Sigmoid colon (tissue), 7 donors: ENCODE data around the gene VPS8. TPM values are rescaled to one million over a fixed set of nuclear protein-coding genes. Genes with fewer than 3 reads are reported as not detected.

Experiments used
- DNase-seq: peaks from one replicate; pipeline ENCODE4 v3.0.0-alpha.2; 2019
- H3K27ac ChIP-seq, 4 donors: fragments of 200-600 bp; sonication (generic); one replicate each; pipeline ENCODE4 v1.5.1; 2016 to 2019; ENCODE audit warnings: mild to moderate bottlenecking in 1 of 4
- H3K27me3 ChIP-seq, 3 donors: fragments of 200-600 bp; sonication (generic); one replicate each; pipeline ENCODE4 v1.5.1; 2019; ENCODE audit warnings: mild to moderate bottlenecking in 1 of 3
- H3K36me3 ChIP-seq, 4 donors: fragments of 200-600 bp; sonication (generic); one replicate each; pipeline ENCODE4 v1.5.1; 2016 to 2019
- H3K4me1 ChIP-seq, 4 donors: fragments of 200-600 bp; sonication (generic); one replicate each; pipeline ENCODE4 v1.5.1; 2017 to 2019
- H3K4me3 ChIP-seq, 4 donors: fragments of 200-600 bp; sonication (generic); one replicate each; pipeline ENCODE4 v1.5.1; 2017 to 2019; ENCODE audit warnings: mild to moderate bottlenecking in 2 of 4, moderate library complexity in 1 of 4
- H3K9me3 ChIP-seq, 4 donors: fragments of 200-600 bp in 3 of 4; sonication (generic) in 3 of 4; one replicate each; pipeline versions ENCODE4 v1.5.1 to v1.6.1; 2013 to 2019
- EP300 ChIP-seq, 4 donors: sonication (generic); formaldehyde crosslinking; IDR thresholded peaks; one replicate each; pipeline ENCODE4 v1.6.1; 2017; ENCODE audit warnings: antibody characterized with exemption in 4 of 4
- POLR2A ChIP-seq, 2 donors: fragments of 450-650 bp; IDR thresholded peaks; one replicate each; pipeline ENCODE4 v1.6.1; 2016; ENCODE audit warnings: antibody characterized with exemption in 2 of 2, mild to moderate bottlenecking in 2 of 2, moderate library complexity in 2 of 2
- POLR2AphosphoS5 ChIP-seq, 4 donors: sonication (generic); formaldehyde crosslinking; IDR thresholded peaks; one replicate each; pipeline ENCODE4 v1.6.1; 2017; ENCODE audit warnings: antibody characterized with exemption in 4 of 4
- WGBS, 2 donors: extraction: QIAGEN DNeasy Blood & Tissue Kit; methylation state at CpG; one replicate each; pipeline ENCODE4 v1.1.7; 2013; 5-methylcytosine and 5-hydroxymethylcytosine counted together
- intact Hi-C: fragments of 100-400 bp; cut with DNase I; formaldehyde crosslinking; loops from one replicate; pipeline ENCODE4 v1.15.1; 2023
- polyA plus RNA-seq, 3 donors: library from polyadenylated mRNA; stranded (reverse); fragments of 200-250 nt; gene quantifications; one replicate each; pipeline ENCODE4 v1.2.3, GENCODE V29; 2013
- total RNA-seq, 4 donors: library from RNA; depleted of rRNA; stranded (reverse); fragments of >200 nt; gene quantifications; one replicate each; pipeline ENCODE4 v1.1.0, GENCODE V29; 2016
- TF ChIP-seq, protein P1 (sequence below), 4 experiments: fragments of 450-650 bp in 3 of 4; fragments of 200-600 bp in 1 of 4; IDR thresholded peaks; one replicate each; pipeline ENCODE4 v1.5.1; 2016 to 2019; ENCODE audit warnings: antibody characterized with exemption in 4 of 4, mild to moderate bottlenecking in 3 of 4, moderate library complexity in 2 of 4
- donor health status: healthy with polysubstance abuse.
- donor health status: Bipolar disorder and iron deficiency.
- donor health status: healthy.

VPS8 gene
- total and polyA plus RNA-seq, 7 donors: 12.0 to 64.5 (median 34.6) TPM

DNA sequence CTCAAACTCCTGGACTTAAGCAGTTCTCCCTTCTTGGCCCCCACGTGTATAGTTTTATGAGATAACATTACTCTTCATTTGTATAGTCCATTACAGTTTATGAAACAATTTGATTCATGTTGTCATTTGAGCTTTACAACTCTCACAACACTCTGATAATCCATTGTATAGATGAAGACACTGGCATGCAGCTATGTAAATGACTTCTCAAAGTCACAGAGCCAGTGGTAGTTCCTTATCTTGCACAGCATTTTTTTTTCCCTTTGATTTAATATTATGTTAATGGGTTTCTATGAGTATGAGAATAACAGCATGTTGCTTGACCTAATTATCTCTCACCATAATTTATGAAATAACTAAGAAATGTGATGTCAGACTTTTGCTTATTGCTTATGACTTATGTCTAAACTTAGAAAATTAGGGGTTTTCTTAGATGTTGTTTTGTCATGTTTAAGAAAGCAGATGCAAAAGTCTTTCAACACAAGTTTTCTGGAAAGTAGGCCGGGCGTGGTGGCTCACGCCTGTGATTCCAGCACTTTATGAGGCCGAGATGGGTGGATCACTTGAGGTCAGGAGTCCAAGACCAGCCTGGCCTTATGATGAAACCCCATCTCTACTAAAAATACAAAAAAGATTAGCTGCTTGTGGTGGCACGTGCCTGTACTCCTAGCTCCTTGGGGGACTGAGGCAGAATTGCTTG, 13.3 kb downstream of the VPS8 start:
- H3K4me3 ChIP-seq: no peak overlapping the region
- TF ChIP-seq POLR2A (IDR thresholded peaks at IDR 0.05) (no peak), POLR2AphosphoS5 (IDR thresholded peaks at IDR 0.05) (no peak), EP300 (IDR thresholded peaks at IDR 0.05) (no peak)
- TF ChIP-seq, protein P1, sequence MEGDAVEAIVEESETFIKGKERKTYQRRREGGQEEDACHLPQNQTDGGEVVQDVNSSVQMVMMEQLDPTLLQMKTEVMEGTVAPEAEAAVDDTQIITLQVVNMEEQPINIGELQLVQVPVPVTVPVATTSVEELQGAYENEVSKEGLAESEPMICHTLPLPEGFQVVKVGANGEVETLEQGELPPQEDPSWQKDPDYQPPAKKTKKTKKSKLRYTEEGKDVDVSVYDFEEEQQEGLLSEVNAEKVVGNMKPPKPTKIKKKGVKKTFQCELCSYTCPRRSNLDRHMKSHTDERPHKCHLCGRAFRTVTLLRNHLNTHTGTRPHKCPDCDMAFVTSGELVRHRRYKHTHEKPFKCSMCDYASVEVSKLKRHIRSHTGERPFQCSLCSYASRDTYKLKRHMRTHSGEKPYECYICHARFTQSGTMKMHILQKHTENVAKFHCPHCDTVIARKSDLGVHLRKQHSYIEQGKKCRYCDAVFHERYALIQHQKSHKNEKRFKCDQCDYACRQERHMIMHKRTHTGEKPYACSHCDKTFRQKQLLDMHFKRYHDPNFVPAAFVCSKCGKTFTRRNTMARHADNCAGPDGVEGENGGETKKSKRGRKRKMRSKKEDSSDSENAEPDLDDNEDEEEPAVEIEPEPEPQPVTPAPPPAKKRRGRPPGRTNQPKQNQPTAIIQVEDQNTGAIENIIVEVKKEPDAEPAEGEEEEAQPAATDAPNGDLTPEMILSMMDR (IDR thresholded peaks at IDR 0.05): no peak
- H3K36me3 ChIP-seq: peaks cover 0 to 23% (median 0%) of the 10 kb centered on the region in 4 donors
- WGBS, 2 donors: 22 to 69% methylated on average over 6 of the region's 6 CpGs
- H3K9me3 ChIP-seq: no peaks in the 10 kb centered on the region
- H3K27me3 ChIP-seq: no peaks in the 10 kb centered on the region
- DNase-seq: no peak
- intact Hi-C loops: no loop called here
- no peak overlapping the region for H3K27ac ChIP-seq
- peaks cover 0 to 14% (median 4%) of the 10 kb centered on the region in 4 donors for H3K4me1 ChIP-seq

DNA sequence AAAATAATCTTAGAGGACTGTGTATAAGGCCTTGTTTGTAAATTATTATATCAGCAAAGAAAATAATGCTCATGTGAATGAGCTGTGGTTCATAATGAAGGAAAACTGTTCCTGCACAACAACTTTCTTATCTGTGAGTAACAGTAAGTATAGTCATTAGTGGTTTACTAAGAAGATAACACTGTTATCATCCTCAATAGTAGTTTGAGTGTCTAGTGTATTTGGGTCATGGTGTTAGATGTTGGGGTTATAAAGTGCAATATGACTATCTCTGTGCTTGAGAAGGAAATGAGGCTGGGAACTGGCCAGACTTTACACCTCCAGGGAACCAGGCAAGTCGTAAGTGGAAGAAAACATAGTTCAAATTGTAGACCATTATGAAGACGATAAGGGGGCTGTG, 15.6 kb downstream of the VPS8 start:
- Histone ChIP-seq H3K4me1 (peaks cover 0 to 6% (median 1%) of the 10 kb centered on the region in 4 donors), H3K4me3 (no peak overlapping the region), H3K9me3 (no peaks in the 10 kb centered on the region), H3K27ac (no peak overlapping the region), H3K27me3 (no peaks in the 10 kb centered on the region), H3K36me3 (peaks cover 0 to 31% (median 0%) of the 10 kb centered on the region in 4 donors)
- TF ChIP-seq POLR2A (IDR thresholded peaks at IDR 0.05): no peak
- no peak for TF ChIP-seq POLR2AphosphoS5 (IDR thresholded peaks at IDR 0.05)
- TF ChIP-seq EP300 (IDR thresholded peaks at IDR 0.05): no peak
- TF ChIP-seq, protein P1 (IDR thresholded peaks at IDR 0.05): no peak
- intact Hi-C loops: no loop called here
- no peak for DNase-seq
- 81 to 88% methylated on average over 2 of the region's 2 CpGs for WGBS, 2 donors

DNA sequence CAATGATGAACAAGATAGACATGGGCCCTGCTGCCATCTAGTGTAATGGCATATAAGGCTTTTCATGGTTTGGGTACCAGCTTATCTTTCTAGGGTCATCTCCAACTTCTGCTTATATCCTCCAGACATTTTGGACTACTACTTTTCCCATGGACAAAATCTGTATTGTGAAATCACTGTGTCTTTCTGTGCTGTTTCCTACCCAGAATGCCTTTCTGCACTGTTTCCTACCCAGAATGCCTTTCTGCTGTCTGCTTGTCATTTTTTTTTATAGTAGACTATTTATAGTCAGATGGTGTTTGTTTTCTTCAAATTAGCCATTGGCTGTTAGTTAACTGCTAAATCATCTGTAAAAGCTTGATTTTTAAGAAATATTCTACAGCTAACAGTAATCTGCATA, 20.1 kb downstream of the VPS8 start:
- no peak overlapping the region for H3K4me3 ChIP-seq
- TF ChIP-seq POLR2A (IDR thresholded peaks at IDR 0.05): no peak
- TF ChIP-seq, protein P1 (IDR thresholded peaks at IDR 0.05): no peak
- no peak for TF ChIP-seq EP300 (IDR thresholded peaks at IDR 0.05)
- no peak for TF ChIP-seq POLR2AphosphoS5 (IDR thresholded peaks at IDR 0.05)
- no peak for DNase-seq
- H3K9me3 ChIP-seq: no peaks in the 10 kb centered on the region
- H3K27ac ChIP-seq: no peak overlapping the region
- intact Hi-C loops: no loop called here
- H3K4me1 ChIP-seq: no peaks in the 10 kb centered on the region
- peaks cover 3 to 54% (median 7%) of the 10 kb centered on the region in 4 donors for H3K36me3 ChIP-seq
- no peaks in the 10 kb centered on the region for H3K27me3 ChIP-seq

DNA sequence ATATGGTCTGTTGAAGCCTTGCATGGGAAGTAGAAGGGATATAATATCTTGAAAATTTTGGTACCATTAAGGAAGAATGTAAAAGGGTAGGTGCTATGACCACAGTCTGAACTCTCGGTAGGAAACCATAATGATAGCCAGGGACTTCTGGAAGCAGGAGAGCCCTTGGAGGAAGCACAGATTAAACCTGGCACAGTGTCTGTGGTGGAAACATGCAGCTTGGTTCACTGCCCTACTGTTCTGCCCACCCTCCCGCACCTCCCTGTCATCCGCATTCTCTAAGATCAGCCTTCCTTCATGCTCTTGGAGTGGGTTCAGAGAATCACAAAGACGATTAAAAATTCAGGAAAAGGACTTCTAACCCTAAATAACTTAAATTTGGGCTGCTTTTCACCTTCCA, 20.9 kb downstream of the VPS8 start:
- peaks cover 3 to 50% (median 7%) of the 10 kb centered on the region in 4 donors for H3K36me3 ChIP-seq
- H3K4me3 ChIP-seq: no peak overlapping the region
- H3K27me3 ChIP-seq: no peaks in the 10 kb centered on the region
- WGBS, 2 donors: 93 to 95% methylated on average over 4 of the region's 4 CpGs
- TF ChIP-seq POLR2AphosphoS5 (IDR thresholded peaks at IDR 0.05) (no peak), POLR2A (IDR thresholded peaks at IDR 0.05) (no peak), EP300 (IDR thresholded peaks at IDR 0.05) (no peak)
- TF ChIP-seq, protein P1 (IDR thresholded peaks at IDR 0.05): no peak
- no peak for DNase-seq
- H3K9me3 ChIP-seq: no peaks in the 10 kb centered on the region
- intact Hi-C loops: no loop called here
- H3K27ac ChIP-seq: no peak overlapping the region
- H3K4me1 ChIP-seq: no peaks in the 10 kb centered on the region
